NT2/D1 (cell line): ENCODE measurements around the gene PRKG2.

Source experiments
- DNase-seq: peaks from one replicate; pipeline ENCODE4 v3.0.0-alpha.2; 2011; ENCODE audit warnings: low read depth, low spot score
- H3K27me3 ChIP-seq: 2 replicates; pipeline ENCODE4 v1.6.0; 2011; ENCODE audit warnings: mild to moderate bottlenecking; ENCODE audit not compliant: insufficient read length, insufficient read depth
- H3K36me3 ChIP-seq: 2 replicates; pipeline ENCODE4 v1.6.1; 2011; ENCODE audit warnings: mild to moderate bottlenecking, low read length, mixed read lengths; ENCODE audit not compliant: insufficient read depth, insufficient read length
- H3K4me1 ChIP-seq: 2 replicates; pipeline ENCODE4 v1.5.1; 2011; ENCODE audit not compliant: insufficient read depth, insufficient read length
- H3K4me3 ChIP-seq: 2 replicates; pipeline ENCODE4 v1.5.1; 2011; ENCODE audit warnings: low read depth; ENCODE audit not compliant: insufficient read length
- H3K9ac ChIP-seq: 2 replicates; pipeline ENCODE4 v1.6.0; 2011; ENCODE audit warnings: low read depth; ENCODE audit not compliant: insufficient read length
- H3K9me3 ChIP-seq: 2 replicates; pipeline ENCODE4 v1.5.1; 2011; ENCODE audit warnings: mild to moderate bottlenecking, low read length; ENCODE audit not compliant: insufficient read depth
- SUZ12 ChIP-seq: IDR thresholded peaks from 2 replicates; pipeline ENCODE4 v1.6.1; 2011; ENCODE audit not compliant: insufficient read length, insufficient read depth; ENCODE audit errors: extremely low read depth
- YY1 ChIP-seq: IDR thresholded peaks from 2 replicates; pipeline ENCODE4 v1.6.1; 2011; ENCODE audit not compliant: insufficient read length, insufficient read depth
- ZNF274 ChIP-seq: IDR thresholded peaks from 2 replicates; pipeline ENCODE4 v1.6.1; 2011; ENCODE audit warnings: mild to moderate bottlenecking, low read depth, low read length

The PRKG2 gene

GRCh38 chr4:81093720-81094401 lies 121.2 kb downstream of the PRKG2 start:
- H3K4me3 ChIP-seq, result no peak overlapping the region
- no peak for DNase-seq
- no peaks in the 10 kb centered on the region for H3K9me3 ChIP-seq
- no peaks in the 10 kb centered on the region for H3K36me3 ChIP-seq
- H3K4me1 ChIP-seq, result no peaks in the 10 kb centered on the region
- TF ChIP-seq YY1 (no peak), ZNF274 (no peak), SUZ12 (no peak)
- H3K27me3 ChIP-seq, result no peaks in the 10 kb centered on the region
- no peak overlapping the region for H3K9ac ChIP-seq

- Histone ChIP-seq H3K9ac (no peak overlapping the region), H3K27me3 (no peaks in the 10 kb centered on the region), H3K4me1 (no peaks in the 10 kb centered on the region), H3K9me3 (0 out of 2 replicates have a peak, but pooled peaks cover 8% of the 10 kb centered on the region), H3K36me3 (no peaks in the 10 kb centered on the region), H3K4me3 (no peak overlapping the region)
- no peak for DNase-seq
- TF ChIP-seq SUZ12, result no peak
- no peak for TF ChIP-seq YY1
- no peak for TF ChIP-seq ZNF274
Measured at GRCh38 chr4:81085979-81086378, 129.0 kb downstream of the PRKG2 start.

GRCh38 chr4:81085291-81085690 lies 129.7 kb downstream of the PRKG2 start:
- no peaks in the 10 kb centered on the region for H3K27me3 ChIP-seq
- H3K9me3 ChIP-seq, result 0 out of 2 replicates have a peak, but pooled peaks cover 8% of the 10 kb centered on the region
- TF ChIP-seq ZNF274, result no peak
- no peak for TF ChIP-seq YY1
- TF ChIP-seq SUZ12, result no peak
- H3K9ac ChIP-seq, result no peak overlapping the region
- DNase-seq, result no peak
- H3K36me3 ChIP-seq, result no peaks in the 10 kb centered on the region
- H3K4me1 ChIP-seq, result no peaks in the 10 kb centered on the region
- no peak overlapping the region for H3K4me3 ChIP-seq

DNA sequence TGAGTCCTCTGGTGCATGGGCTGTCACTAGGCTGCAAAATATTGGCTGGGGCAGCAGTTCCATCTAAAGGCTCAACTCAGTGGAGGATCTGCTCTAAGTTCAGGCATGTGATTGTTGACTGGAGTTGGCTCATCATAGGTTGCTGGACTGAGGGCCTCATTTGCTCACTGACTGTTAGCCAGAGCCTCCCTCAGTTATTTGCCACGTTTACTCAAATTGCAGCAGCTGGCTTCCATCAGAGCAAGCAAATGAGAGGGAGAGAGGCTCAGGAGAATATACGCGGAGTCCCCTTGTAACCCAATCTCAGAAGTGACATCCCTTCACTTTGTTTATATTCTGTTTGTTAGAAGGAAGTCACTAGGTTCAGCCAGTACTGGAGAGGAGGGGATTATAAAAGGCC lies 130.4 kb downstream of the PRKG2 start:
- TF ChIP-seq SUZ12, result no peak
- TF ChIP-seq YY1, result no peak
- no peak for TF ChIP-seq ZNF274
- Histone ChIP-seq H3K9ac (no peak overlapping the region), H3K4me1 (no peaks in the 10 kb centered on the region), H3K9me3 (0 out of 2 replicates have a peak, but pooled peaks cover 8% of the 10 kb centered on the region), H3K36me3 (no peaks in the 10 kb centered on the region), H3K27me3 (no peaks in the 10 kb centered on the region), H3K4me3 (no peak overlapping the region)
- DNase-seq, result no peak

GRCh38 chr4:81084029-81084428 lies 131.0 kb downstream of the PRKG2 start:
- Histone ChIP-seq H3K9ac (no peak overlapping the region), H3K27me3 (no peaks in the 10 kb centered on the region), H3K4me3 (no peak overlapping the region), H3K36me3 (no peaks in the 10 kb centered on the region), H3K4me1 (no peaks in the 10 kb centered on the region), H3K9me3 (0 out of 2 replicates have a peak, but pooled peaks cover 8% of the 10 kb centered on the region)
- no peak for TF ChIP-seq SUZ12
- TF ChIP-seq ZNF274, result no peak
- no peak for TF ChIP-seq YY1
- no peak for DNase-seq

GRCh38 chr4:81081156-81081555 lies 133.9 kb downstream of the PRKG2 start:
- no peaks in the 10 kb centered on the region for H3K36me3 ChIP-seq
- no peaks in the 10 kb centered on the region for H3K4me1 ChIP-seq
- no peak overlapping the region for H3K9ac ChIP-seq
- H3K9me3 ChIP-seq, result 0 out of 2 replicates have a peak, but pooled peaks cover 8% of the 10 kb centered on the region
- no peak overlapping the region for H3K4me3 ChIP-seq
- no peak for DNase-seq
- H3K27me3 ChIP-seq, result no peaks in the 10 kb centered on the region
- TF ChIP-seq ZNF274 (no peak), SUZ12 (no peak), YY1 (no peak)

DNA sequence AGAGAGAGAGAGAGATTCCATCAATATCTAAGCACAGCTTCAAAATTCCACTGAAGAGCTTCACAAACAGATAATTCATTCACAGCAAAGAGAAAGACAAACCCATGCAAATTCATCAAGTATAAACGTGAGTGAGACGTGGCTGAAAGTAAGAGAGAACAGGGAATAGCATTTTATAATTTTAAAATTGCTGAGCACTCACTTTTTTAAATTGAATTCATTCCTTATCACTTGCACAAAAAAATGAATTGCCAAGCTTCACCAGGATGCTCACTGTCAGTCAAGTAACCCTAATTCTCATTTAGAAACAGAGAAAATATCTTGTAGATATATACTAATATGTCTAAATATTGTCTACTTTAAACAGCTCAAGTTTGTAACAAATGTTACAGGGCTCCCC lies 144.0 kb downstream of the PRKG2 start:
- H3K36me3 ChIP-seq, result no peaks in the 10 kb centered on the region
- TF ChIP-seq SUZ12 (no peak), ZNF274 (no peak), YY1 (no peak)
- DNase-seq, result no peak
- H3K27me3 ChIP-seq, result no peaks in the 10 kb centered on the region
- no peaks in the 10 kb centered on the region for H3K4me1 ChIP-seq
- H3K4me3 ChIP-seq, result no peak overlapping the region
- no peaks in the 10 kb centered on the region for H3K9me3 ChIP-seq
- H3K9ac ChIP-seq, result no peak overlapping the region
